ENCODE data around the gene IKZF2. TPM values are rescaled to one million over a fixed set of nuclear protein-coding genes. Genes with fewer than 3 reads are reported as not detected.

IKZF2 gene
- total and polyA plus RNA-seq, 10 of the 15 experiments (the other 5 are each of a cell fraction or from before 2014, with no cell fraction given): 15.2 to 266 (median 87.2) TPM

DNA sequence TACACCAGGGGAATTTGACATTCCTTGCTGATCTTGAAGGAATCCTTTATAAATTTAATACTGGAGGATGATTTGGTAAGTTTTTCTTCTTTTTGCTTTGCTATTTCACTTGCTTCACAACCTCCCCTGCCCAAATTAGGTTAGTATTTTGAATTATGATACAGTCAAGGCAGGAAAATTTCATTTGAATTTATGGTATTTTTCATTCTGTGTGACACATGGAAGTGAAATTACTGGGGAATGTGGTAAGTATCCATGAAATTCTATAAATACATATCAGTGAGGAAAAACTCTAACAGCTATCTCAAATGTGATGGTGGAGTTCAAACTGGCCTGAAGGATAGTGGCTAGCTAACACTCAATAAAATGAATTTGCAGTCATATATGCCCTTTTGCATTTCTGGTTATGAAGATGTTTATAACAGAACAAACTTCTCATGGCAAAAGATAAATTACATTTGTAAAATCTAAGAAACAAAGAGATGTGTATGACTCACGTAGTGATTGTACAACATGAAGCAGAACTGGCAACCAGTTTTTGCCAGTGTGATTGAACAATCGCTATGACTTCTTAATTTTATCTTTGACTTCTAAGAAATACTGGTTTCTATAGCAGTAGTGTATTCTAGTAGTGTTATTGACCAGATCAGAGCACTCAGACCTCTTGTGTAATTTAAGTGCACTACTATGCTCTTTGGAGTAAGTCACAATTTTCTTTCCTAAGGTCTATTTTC, 152.6 kb downstream of the IKZF2 start:
- no TSS peak for BruUV-seq (replicated peaks)
- Histone ChIP-seq H4K20me1 (ENCODE audit: control insufficient read depth, insufficient read depth) (no peaks in the 10 kb centered on the region), H3K9ac (ENCODE audit: control insufficient read depth, insufficient read depth, low read length) (no peak overlapping the region), H3K27ac (ENCODE audit: control insufficient read depth, insufficient read depth) (no peak overlapping the region), H3K36me3 (ENCODE audit: control insufficient read depth in 2 of 2, insufficient read depth in 2 of 2, low read length in 1 of 2) (no peaks in the 10 kb centered on the region; a peak in 2 of 4 replicates), H2AFZ (ENCODE audit: control insufficient read depth, low read depth, low read length) (no peak overlapping the region), H3K79me2 (ENCODE audit: control insufficient read depth, insufficient read depth, low read length) (peaks cover 18% of the 10 kb centered on the region), H3K9me3 (replicated peaks; ENCODE audit: control insufficient read depth, insufficient read depth, low read length) (no peaks in the 10 kb centered on the region), H3K27me3 (replicated peaks in 1 of 2; ENCODE audit: control insufficient read depth in 2 of 2, insufficient read depth in 2 of 2, low read length in 1 of 2) (no peaks in the 10 kb centered on the region), H3K4me2 (ENCODE audit: control insufficient read depth, insufficient read depth) (no peak overlapping the region), H3K4me1 (ENCODE audit: control insufficient read depth, insufficient read depth, low read length) (peaks cover 16% of the 10 kb centered on the region; the same call in 1 of the 2 replicates), H3K4me3 (no peak overlapping the region)
- POLR2A ChIA-PET: no interaction called here
- FAIRE-seq: no peak
- RAD21 ChIA-PET (ENCODE audit: unreplicated experiment): interaction anchor here (1.5 kb wide), 1 partner anchor 19 kb away, joined by 4 read pairs; no protein-coding TSS in a partner anchor
- SMC1A ChIA-PET (ENCODE audit: uncharacterized antibody, unreplicated experiment): interaction anchor here (1.1 kb wide), 1 partner anchor 11 kb away, joined by 3 read pairs; no protein-coding TSS in a partner anchor
- CTCF ChIA-PET: no interaction called here
- 98% methylated on average over 2 of the region's 2 CpGs for WGBS (ENCODE audit: insufficient coverage, insufficient replicate concordance, low lambda C conversion rate, missing lambda C conversion rate)
- peak; percentile 3; the same call in 1 of the 3 replicates for ATAC-seq
- in situ Hi-C loops (cut with MboI): no loop called here
- intact Hi-C loops (cut with micrococcal nuclease; ENCODE audit: unreplicated experiment): no loop called here
- no peak for DNase-seq (ENCODE audit: low read depth, low spot score)
- TF ChIP-seq RB1 (IDR thresholded peaks at IDR 0.05; ENCODE audit: borderline replicate concordance) (no peak), EZH2 (IDR thresholded peaks at IDR 0.05; ENCODE audit: borderline replicate concordance, control insufficient read depth, low read depth, low read length) (no peak), POLR2AphosphoS2 (IDR thresholded peaks at IDR 0.05; ENCODE audit: low read depth, low read length) (peak; percentile 93), FOXM1 (IDR thresholded peaks at IDR 0.05; ENCODE audit: low read depth, low read length) (0 out of 2 replicates have a peak, but pooled peaks have one; percentile 18), TARDBP (IDR thresholded peaks at IDR 0.05; ENCODE audit: borderline replicate concordance) (no peak), HDGF (IDR thresholded peaks at IDR 0.05) (no peak), NFYB (IDR thresholded peaks at IDR 0.05; ENCODE audit: insufficient read depth, low read depth, low read length) (no peak), MTA3 (IDR thresholded peaks at IDR 0.05; ENCODE audit: borderline replicate concordance, low read length) (peak; percentile 67), MYC (IDR thresholded peaks at IDR 0.05; ENCODE audit: insufficient read depth, insufficient read length, insufficient replicate concordance, low read length, severe bottlenecking) (no peak), KLF5 (IDR thresholded peaks at IDR 0.05; ENCODE audit: partially characterized antibody) (no peak)
- TF ChIP-seq, protein P1, sequence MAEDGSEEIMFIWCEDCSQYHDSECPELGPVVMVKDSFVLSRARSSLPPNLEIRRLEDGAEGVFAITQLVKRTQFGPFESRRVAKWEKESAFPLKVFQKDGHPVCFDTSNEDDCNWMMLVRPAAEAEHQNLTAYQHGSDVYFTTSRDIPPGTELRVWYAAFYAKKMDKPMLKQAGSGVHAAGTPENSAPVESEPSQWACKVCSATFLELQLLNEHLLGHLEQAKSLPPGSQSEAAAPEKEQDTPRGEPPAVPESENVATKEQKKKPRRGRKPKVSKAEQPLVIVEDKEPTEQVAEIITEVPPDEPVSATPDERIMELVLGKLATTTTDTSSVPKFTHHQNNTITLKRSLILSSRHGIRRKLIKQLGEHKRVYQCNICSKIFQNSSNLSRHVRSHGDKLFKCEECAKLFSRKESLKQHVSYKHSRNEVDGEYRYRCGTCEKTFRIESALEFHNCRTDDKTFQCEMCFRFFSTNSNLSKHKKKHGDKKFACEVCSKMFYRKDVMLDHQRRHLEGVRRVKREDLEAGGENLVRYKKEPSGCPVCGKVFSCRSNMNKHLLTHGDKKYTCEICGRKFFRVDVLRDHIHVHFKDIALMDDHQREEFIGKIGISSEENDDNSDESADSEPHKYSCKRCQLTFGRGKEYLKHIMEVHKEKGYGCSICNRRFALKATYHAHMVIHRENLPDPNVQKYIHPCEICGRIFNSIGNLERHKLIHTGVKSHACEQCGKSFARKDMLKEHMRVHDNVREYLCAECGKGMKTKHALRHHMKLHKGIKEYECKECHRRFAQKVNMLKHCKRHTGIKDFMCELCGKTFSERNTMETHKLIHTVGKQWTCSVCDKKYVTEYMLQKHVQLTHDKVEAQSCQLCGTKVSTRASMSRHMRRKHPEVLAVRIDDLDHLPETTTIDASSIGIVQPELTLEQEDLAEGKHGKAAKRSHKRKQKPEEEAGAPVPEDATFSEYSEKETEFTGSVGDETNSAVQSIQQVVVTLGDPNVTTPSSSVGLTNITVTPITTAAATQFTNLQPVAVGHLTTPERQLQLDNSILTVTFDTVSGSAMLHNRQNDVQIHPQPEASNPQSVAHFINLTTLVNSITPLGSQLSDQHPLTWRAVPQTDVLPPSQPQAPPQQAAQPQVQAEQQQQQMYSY (CRISPR knock-in tag; IDR thresholded peaks at IDR 0.05): no peak
- TF ChIP-seq, protein P2, sequence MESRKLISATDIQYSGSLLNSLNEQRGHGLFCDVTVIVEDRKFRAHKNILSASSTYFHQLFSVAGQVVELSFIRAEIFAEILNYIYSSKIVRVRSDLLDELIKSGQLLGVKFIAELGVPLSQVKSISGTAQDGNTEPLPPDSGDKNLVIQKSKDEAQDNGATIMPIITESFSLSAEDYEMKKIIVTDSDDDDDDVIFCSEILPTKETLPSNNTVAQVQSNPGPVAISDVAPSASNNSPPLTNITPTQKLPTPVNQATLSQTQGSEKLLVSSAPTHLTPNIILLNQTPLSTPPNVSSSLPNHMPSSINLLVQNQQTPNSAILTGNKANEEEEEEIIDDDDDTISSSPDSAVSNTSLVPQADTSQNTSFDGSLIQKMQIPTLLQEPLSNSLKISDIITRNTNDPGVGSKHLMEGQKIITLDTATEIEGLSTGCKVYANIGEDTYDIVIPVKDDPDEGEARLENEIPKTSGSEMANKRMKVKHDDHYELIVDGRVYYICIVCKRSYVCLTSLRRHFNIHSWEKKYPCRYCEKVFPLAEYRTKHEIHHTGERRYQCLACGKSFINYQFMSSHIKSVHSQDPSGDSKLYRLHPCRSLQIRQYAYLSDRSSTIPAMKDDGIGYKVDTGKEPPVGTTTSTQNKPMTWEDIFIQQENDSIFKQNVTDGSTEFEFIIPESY (IDR thresholded peaks at IDR 0.05): no peak
- TF ChIP-seq, protein P3, sequence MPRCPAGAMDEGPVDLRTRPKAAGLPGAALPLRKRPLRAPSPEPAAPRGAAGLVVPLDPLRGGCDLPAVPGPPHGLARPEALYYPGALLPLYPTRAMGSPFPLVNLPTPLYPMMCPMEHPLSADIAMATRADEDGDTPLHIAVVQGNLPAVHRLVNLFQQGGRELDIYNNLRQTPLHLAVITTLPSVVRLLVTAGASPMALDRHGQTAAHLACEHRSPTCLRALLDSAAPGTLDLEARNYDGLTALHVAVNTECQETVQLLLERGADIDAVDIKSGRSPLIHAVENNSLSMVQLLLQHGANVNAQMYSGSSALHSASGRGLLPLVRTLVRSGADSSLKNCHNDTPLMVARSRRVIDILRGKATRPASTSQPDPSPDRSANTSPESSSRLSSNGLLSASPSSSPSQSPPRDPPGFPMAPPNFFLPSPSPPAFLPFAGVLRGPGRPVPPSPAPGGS (IDR thresholded peaks at IDR 0.05; ENCODE audit: borderline replicate concordance, insufficient read depth, low read depth, low read length, poor library complexity, severe bottlenecking): peak; percentile 10
- TF ChIP-seq, protein P4, sequence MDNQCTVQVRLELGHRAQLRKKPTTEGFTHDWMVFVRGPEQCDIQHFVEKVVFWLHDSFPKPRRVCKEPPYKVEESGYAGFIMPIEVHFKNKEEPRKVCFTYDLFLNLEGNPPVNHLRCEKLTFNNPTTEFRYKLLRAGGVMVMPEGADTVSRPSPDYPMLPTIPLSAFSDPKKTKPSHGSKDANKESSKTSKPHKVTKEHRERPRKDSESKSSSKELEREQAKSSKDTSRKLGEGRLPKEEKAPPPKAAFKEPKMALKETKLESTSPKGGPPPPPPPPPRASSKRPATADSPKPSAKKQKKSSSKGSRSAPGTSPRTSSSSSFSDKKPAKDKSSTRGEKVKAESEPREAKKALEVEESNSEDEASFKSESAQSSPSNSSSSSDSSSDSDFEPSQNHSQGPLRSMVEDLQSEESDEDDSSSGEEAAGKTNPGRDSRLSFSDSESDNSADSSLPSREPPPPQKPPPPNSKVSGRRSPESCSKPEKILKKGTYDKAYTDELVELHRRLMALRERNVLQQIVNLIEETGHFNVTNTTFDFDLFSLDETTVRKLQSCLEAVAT (IDR thresholded peaks at IDR 0.05): no peak

All from GM12878 (cell line).